GM19372 (cell line): ENCODE data around the gene KRTAP21-1.
A peak's percentile ranks its signal among the peaks of the same experiment; 100 is the strongest.
"Not testable (repeated sequence)": the region's sequence is repeated elsewhere in the genome, so short reads cannot be mapped to it uniquely, and the experiment has no call there.

ENCODE experiments used
- ATAC-seq: cut with Tn5 transposase; IDR thresholded peaks from one replicate; pipeline ENCODE4 v1.9.1; 2021; ENCODE audit warnings: mild to moderate bottlenecking, low read depth, moderate library complexity; ENCODE audit not compliant: unreplicated experiment

KRTAP21-1 gene

GRCh38 chr21:30755328-30755727 is at the start of gene KRTAP21-1:
Gene KRTAP21-1, minus strand, starts transcription at chr21:30755428. Its CDS starts 50 bp downstream, at chr21:30755378.
- ATAC-seq = not testable (repeated sequence)

GRCh38 chr21:30800605-30801004 is 45.4 kb upstream of the KRTAP21-1 start:
- no peak for ATAC-seq

- no peak for ATAC-seq
These were observed 38.5 kb upstream of the KRTAP21-1 start for GRCh38 chr21:30793581-30794314.

- ATAC-seq = no peak
These were observed 24.0 kb upstream of the KRTAP21-1 start for GRCh38 chr21:30779249-30779648.

GRCh38 chr21:30769724-30770431 is 14.7 kb upstream of the KRTAP21-1 start:
- no peak for ATAC-seq

GRCh38 chr21:30760776-30761175 is 5.5 kb upstream of the KRTAP21-1 start:
- ATAC-seq = no peak

- no peak for ATAC-seq
These were observed 3.1 kb upstream of the KRTAP21-1 start for GRCh38 chr21:30758306-30758705.

GRCh38 chr21:30747159-30747558 is 8.1 kb downstream of the KRTAP21-1 start, which contains the start of gene KRTAP21-2:
Gene KRTAP21-2, minus strand, starts transcription at chr21:30747259. Its CDS starts 57 bp downstream, at chr21:30747202.
- ATAC-seq = no peak

GRCh38 chr21:30740462-30740861 is 14.8 kb downstream of the KRTAP21-1 start:
- no peak for ATAC-seq

GRCh38 chr21:30733026-30733425 is 22.2 kb downstream of the KRTAP21-1 start:
- ATAC-seq = no peak

- ATAC-seq = no peak
These were observed 28.5 kb downstream of the KRTAP21-1 start for GRCh38 chr21:30726726-30727125.

- ATAC-seq = no peak
These were observed 35.8 kb downstream of the KRTAP21-1 start for GRCh38 chr21:30719401-30719800.

- peak; percentile 48 for ATAC-seq
These were observed 36.9 kb downstream of the KRTAP21-1 start, which contains the start of gene KRTAP21-3 for GRCh38 chr21:30718239-30718909. Gene KRTAP21-3, minus strand, starts transcription at chr21:30718777. Its CDS starts 18 bp downstream, at chr21:30718759.

GRCh38 chr21:30717105-30717504 is 38.1 kb downstream of the KRTAP21-1 start:
- ATAC-seq = no peak

GRCh38 chr21:30714946-30715345 is 40.3 kb downstream of the KRTAP21-1 start:
- no peak for ATAC-seq

GRCh38 chr21:30714456-30714855 is 40.8 kb downstream of the KRTAP21-1 start:
- no peak for ATAC-seq

- no peak for ATAC-seq
These were observed 41.5 kb downstream of the KRTAP21-1 start for GRCh38 chr21:30713766-30714165.

GRCh38 chr21:30710499-30710898 is 44.7 kb downstream of the KRTAP21-1 start:
- ATAC-seq = no peak

GRCh38 chr21:30707409-30707808 is 47.8 kb downstream of the KRTAP21-1 start:
- no peak for ATAC-seq
